Dermis microvascular lymphatic vessel endothelial cell (primary cell): Measurements from ENCODE around the gene SH3RF3. TPM values are rescaled to one million over a fixed set of nuclear protein-coding genes. Genes with fewer than 3 reads are reported as not detected.
"Not testable (repeated sequence)": the region's sequence is repeated elsewhere in the genome, so short reads cannot be mapped to it uniquely, and the experiment has no call there.

Experiments used
- DNase-seq, 2 donors: peaks; one replicate each; pipeline versions ENCODE4 v3.0.0 to v3.0.0-alpha.2; 2010; ENCODE audit warnings: low read depth in 2 of 2
- total RNA-seq: library from RNA; depleted of rRNA; stranded (reverse); fragments of >200 nt; gene quantifications from 2 replicates; pipeline ENCODE4 v1.2.1, GENCODE V29; 2014

The SH3RF3 gene
- 4.5 and 8.9 TPM in 2 replicates for total RNA-seq

DNA sequence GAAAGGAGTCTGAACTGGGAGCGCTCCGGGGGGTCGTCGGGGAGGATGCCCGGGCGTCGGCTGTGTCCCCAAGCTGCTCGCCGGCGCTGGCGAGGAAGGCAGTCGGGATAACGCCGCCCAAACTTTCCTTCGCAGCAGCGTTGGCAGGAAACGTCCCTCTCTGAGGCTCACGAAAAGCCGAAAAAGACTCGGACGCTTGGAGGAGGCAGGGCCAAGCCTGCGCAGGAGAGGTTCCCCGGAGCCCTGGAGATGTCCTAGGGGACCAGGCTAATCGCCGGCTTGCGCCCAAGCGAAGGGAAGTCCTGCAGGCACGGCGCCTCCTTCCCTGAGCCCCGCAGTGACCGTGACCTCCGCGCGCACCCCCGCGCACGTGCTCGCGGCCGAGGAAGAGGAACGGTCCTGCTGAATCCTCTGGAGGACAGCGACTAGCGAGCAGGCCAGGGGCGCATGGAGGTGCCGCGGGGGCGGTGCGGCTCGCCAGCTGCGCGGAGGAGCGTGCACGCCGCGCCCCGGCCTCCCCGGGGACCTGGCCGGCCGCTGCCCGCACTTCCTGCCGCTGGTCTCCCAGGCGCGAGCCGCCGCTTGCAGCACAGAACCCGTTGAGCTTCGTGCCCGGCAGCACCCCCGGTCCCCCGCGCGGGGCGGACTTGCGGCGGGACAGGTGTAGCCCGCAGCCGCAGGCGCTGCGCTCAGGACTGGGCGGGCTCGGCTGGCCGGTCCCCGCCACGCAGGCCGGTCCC is at the start of gene SH3RF3:
Gene SH3RF3 (plus strand): TSS at position 590 of the 740 bp plus-strand sequence.
- DNase-seq, result peak in 1 of 2 donors; percentile 46

DNA sequence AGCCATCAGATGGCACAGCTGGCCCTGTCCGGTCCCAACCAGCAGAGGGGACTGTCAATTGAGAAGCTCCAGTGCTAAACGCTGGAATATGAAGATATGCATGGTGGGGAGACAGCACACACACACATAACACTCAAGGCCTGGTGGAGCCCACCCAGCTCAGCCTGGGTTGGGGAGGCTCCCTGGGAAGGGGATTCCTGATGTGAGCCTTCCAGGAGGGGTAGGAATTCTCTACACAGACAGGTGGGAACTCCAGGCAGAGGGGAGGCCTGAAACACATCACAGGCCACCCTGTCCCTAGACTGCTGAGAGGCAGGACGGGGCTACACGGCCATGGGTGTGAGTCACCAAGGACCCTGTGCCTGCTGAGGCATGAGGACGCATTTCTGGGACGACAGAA is 49.4 kb upstream of the SH3RF3 start:
- DNase-seq, result no peak

DNA sequence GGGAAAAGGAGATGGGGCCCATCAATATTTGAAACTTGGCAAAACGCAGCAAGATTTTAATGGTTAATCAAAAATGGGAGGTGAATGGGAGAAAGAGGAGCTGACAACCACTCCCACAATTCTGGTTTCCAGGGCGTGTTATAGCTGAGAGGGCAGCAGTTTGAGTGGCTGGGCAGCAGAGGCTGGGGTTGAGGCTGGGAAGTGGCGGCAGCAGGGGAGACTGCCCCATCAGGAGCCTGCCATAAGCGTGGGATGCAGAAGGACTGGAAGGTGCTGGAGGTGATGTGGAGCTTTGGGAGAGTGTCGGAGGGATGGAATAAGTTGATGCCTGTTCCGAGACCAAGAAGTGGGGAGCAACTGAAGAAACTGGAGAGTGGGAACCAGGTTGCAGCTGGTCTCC is 48.9 kb upstream of the SH3RF3 start:
- no peak for DNase-seq

DNA sequence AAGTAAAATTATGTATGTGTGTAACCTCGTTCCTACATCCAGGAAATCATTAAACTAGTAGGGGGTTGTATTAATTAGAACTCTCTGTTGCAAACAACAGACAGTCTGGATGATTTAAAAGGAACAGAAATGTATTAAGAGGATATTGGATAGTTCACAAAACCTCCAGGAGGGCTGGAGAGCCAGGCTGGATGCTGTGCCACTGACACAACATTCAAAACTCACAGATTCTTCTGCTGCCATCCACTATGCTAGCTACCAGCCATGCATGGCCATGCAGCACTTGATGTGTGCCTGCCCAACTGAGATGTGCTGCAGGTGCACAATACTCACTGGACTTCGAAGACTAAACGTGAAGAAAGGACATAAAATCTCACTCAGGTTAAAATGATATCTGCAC is 48.2 kb upstream of the SH3RF3 start:
- no peak for DNase-seq

DNA sequence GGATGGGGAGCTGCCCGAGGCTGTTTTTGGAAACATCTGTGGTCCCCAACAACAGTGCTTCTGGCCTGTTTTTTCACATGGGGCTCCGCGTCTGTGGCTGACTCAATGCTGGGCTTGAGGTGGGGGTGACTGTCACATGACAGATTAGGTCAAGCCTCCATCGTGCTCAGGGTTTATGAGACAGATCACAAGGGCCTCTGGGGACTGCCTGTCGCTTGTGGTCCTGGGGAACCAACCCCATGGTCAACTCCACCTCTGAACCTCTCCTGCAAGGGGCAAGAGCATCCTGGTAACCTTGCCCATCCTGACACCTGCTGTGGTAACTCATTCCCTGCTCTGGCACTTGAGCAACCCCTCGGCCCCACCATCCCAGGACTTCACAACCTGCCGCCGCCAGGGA is 47.6 kb upstream of the SH3RF3 start:
- no peak for DNase-seq

DNA sequence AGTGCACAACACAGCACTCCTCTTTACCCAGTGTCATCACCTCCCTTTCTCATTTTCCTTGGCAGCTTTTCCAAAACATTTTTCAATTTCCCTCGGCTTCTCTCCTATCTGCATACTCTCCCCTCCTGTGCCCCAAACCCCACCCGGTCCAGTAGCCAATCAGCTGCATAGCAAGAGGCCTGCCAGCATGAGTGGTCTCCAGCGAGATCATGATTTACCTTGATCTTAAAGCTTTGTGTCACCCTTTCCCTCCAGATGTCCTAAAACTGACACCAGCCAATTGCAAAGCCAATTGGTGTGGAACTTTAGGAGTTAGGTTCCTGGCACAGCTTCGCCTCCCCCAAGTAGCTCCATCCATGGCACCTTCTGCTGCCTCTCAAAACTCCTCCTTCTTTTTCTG is 45.2 kb upstream of the SH3RF3 start:
- no peak for DNase-seq

DNA sequence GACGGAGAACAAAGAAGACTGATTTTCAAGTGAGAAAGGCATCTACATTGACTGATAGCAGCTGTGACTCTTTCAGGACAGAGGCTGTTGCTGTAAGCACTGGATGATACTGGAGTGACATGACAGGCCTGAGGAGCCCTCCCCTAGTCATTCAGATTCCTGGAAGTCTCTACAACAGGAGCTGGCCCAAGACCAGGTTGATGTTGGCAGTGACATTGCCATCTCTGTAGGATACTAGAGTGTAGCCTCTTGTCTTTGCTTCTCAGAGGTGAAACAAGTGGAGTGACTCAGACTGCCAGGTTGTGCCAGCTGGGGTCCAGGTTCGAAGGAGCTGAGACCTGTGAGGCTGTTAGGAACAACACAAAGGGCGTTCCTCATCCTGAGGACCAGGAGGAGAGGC is 44.7 kb upstream of the SH3RF3 start:
- no peak for DNase-seq

DNA sequence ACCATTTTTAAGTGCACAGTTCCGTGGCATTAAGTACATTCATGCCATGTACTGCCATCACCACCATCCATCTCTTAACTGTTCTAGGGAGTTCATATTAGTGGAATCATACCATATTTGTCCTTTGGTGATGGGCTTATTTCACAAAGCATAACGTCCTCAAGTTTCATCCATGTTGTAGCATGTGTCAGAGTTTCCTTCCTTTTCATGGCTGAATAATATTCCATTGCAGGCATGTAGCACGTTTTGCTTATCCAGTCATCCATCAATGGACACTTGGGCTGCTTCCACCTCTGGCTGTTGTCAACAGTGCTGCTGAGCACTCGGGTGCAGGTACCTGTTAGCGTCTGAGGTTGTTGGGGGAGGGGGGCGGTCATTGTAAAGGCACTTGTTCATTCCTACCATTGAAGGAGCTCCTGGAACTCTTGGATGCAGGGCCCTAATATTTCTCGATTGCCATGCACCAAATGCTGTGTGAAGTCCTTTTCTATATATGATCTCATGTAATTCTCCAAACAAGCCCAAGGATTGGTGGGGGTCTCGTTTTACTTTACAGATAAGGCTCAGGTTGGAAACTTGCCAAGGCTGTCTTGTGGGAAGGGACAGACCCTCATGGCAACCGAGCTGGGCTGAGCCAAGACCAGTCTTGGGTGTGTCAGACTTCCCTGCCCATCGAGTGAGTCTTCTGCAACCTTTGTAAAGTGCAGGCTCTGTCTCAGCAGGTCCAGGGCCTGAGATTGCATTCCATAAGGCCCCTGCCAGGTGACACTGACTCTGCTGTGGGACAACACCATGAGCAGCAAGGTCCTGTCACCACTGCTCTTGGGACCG is 42.9 kb upstream of the SH3RF3 start:
- no peak for DNase-seq

DNA sequence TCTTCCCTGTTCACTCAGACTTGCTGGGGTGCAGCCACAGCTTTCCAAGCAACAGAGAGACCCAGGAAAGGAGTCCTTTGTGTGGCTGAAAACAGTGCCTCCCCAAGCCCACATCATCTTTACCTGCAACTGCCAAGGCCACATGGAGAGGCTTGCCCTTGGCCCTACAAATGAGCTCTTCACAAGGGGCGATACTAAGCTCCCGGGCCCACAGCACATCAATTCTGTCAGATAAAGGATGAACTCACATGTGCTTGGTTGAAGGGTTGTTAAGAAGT is 42.3 kb upstream of the SH3RF3 start:
- DNase-seq, result no peak

DNA sequence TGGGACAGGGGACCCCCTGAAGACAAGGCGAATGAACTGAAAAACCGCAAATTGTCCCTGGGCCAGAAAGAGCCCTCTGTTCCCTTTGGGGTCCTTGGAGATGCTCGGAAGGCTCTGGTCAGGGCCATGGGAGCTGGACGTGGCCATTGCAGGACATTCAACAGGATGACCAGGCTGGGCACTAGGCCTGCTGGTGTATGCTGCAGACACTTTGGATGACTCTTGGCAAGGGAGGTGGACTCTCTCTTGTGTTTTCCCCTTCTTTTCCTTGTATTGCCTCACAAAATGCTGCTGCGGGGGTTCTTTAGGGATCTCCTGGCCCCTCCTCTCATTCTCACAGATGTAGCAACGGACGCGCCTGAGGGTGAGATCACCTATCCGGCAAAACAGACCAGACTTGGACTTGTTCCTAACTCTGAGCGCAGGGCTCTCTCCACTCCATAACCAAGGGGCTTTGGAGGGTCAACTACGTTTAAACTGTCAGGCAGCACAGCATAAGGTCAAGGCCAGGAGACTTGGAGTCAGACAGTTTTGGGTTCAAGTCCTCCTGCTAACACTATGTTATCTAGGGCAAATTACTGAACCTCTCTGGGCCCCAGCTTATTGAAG is 41.8 kb upstream of the SH3RF3 start:
- DNase-seq, result peak; percentile 72 to 93

DNA sequence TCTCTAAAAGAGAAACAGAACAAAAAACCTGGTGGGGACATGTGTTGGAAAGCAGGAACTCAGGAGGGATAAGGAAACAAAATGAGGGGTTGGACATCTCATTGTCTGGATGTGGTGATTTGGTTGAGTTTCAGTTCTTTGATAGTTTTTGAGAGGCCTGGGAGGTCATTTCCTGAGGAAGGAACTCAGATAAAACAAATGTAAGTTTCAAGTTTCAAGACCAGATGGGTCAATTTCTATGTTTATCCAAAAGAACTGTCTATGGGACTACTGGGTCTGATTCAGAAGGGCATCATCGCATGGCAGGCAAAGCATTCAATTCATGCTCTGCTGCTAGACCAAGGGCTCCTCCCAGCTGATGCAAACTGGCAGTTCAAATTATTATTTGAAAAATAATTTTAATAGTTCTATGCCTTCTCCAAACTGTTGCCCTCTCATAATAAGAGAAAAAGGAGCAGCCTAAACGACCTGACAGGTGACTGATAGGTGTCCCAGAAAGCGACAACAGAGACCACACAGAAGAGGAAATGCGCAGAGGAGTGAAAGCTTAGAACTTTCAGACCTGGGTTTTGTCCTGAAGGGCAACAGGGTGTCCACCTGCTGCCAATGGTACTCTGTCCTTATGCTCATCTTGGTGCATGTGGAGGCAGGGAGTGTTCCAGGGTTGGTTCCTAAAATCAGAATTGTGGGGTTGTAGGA is 39.3 kb upstream of the SH3RF3 start:
- peak; percentile 82 to 92 for DNase-seq

DNA sequence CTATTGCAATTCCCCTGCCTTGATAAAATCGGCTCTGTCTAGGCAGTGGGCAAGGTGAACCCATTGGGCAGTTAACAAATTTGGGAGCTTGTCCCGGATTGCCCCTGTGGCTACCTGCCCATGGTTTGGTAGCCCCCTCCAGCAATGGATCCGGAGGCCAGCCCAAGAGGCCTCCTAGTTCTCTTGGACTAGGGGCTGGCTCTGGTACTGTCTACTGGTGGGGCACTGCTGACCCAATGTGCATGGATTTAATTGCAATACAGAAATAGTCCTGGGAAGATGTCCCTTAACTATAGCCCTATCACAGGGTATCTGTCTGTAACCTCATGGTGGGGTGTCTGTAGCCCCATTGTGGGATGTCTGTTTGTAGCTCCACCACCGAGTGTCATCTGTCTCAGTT is 37.5 kb upstream of the SH3RF3 start:
- no peak for DNase-seq

DNA sequence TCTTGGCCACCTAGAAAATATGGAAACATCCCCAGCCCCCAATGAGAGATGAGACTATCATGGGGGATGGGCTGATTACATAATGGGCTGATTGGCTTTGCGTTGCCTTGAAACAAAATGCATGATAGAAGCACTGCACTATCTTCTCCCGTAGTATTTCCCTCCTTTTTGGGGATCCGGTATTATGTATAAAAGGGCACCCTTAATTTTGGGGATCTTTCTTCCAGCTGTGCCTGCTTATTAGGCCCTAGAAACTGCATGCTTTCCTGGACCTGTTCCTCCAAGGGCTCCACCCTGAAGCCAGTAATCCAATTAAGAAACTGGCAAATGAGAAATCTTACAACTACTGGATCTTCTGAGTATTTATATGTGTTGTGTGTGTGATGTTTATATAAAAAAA is 34.9 kb upstream of the SH3RF3 start:
- DNase-seq, result no peak

DNA sequence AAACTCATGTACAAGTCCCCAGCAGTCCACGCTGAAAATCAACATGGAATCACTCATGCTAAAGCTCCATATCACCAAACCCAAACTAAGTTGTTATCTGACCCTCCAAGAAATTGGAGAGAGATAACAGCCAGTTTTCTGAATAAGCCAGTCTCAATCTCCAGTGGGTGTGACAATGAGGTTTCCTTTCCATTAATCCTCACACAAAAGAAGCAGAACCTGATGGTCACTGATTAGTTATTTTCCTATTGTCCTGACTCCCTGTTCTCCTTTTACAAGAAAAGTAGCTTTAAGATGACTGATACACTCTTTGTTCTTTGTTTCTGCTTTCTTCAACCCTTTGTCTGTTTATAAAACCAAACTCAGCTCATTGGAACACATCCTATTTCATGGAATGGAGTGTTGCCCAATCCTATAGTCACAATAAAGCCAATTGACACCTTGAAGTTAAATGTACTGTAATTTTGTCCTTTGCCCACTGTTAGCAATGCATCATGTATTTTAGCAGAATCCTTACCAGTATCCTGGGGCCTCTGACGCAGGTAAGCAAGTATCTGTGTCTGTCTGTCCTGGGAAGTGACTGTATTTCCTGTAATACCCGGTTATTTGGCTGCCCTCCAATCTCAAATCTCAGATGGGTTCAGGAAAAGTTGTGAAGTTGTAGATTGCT is 30.6 kb upstream of the SH3RF3 start:
- peak; percentile 67 to 89 for DNase-seq

DNA sequence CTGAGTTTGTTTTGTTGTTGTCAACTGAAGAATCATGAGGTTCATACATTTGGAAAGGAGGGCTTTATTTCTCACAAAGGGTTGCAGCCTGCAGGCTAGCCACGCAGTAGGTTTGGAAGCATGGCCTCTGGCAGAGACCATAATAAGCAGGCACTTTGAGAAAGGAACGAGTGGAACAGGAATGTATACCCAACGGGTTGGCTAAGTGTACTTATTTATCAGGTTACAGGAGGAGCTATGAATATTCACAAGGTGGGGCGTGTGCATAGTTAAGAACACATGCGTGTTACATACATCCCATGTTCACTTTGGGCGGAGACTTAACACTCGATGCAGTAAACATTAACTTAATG is 30.1 kb upstream of the SH3RF3 start:
- no peak for DNase-seq

DNA sequence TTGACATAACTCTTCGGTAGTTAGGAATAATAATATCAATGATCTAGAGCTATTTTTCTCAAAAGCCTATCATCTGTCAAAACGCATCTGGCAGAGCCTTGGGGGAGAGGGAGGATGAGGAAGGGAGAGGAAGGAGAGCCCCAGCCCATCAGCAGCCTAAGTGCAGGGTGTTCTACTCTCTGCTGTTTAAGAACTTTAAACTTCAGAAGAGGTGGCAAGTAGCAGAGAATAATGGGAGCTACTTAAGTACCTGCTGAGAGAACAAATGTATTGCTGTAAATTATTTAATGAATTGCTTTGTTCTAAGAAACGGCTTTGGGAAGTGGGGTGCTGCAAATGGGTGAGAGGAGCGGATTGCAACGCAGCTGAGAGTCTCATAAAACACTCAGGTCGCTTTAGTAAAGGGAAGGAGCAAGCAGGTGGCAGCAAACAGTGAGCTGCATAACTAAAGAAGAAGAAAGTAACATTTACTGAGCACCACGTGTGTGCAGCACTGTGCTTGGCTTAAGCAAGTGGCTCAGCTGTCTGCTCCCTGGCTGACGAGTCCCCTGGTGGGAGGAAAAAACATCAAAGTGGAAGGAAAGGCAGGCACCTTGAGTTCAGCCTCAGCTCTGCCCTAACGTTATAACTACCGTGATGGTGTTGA is 26.3 kb upstream of the SH3RF3 start:
- peak in 1 of 2 donors; percentile 22 for DNase-seq

DNA sequence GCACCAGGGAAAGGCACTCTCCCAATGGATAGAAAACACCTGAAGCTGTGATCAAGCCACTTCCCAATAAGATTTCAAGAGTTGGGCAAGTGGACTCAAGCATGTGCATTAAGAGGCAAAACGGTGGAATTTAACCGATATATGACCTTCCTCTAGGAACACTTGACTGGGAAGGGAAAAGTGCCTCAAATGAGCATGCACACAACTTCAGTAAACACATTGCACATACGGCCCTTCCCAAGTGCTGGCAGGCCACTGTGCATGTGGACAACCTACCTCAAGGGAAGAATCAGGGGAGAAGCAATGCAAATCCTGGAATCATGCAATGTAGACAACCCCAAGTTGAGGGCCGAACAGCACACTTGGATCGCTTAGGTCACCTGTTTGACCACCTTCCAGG is 23.9 kb upstream of the SH3RF3 start:
- DNase-seq, result no peak

DNA sequence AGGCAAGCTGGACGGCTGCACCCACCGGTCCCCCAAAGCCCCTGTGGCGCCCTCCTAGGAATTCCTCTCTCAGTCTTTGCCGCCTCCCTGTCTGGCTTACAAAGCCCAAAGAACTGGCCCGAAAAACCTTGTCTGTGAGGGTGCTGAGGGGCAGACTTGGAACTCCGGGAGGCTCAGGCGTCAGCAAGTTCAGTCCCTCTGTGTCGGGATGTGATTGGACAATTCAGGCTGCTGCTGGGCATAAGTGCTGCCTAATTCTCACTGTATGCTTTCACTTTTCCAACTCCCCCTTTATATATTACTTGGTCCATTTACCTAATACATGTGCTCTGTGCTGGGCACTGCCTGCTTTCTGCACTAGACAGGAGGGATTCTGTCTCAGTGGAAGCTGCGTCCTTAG is 20.3 kb upstream of the SH3RF3 start:
- no peak for DNase-seq

DNA sequence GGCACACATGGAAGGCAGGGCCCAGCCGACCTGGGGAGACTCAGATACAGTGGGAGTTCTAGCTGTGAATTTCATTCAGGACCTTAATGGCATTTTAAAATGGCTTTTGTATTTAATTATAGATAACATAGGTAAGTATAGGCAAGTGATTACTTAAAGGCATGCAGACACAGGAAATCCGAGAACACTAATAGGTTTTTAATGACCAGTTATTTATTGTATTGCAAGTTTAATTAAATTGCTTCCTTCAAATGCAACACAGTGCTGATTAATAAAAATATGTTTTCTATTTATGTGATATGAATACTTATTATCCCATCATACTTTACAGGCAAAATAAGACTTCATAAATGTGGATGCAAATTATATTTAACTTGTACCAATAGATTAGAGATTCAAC is 19.7 kb upstream of the SH3RF3 start:
- no peak for DNase-seq

DNA sequence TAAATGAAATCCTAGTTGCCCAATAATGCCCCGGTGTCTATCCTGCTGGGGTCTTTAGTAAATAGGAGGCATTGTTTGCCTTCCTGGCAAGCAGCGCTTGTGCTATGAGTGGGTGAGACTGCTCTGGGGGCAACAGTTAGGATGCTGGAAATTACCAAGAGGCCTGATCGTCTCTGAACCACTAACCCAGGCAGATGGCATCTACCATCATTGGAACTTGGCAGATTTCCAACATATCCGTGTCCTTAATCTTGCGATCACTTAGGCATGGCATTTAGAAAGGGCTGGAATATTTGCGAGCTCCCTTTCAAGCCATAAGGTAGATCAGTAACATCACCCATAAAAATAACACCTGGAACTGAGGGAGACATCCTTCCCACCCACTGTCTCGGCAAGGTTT is 18.8 kb upstream of the SH3RF3 start:
- DNase-seq, result no peak

DNA sequence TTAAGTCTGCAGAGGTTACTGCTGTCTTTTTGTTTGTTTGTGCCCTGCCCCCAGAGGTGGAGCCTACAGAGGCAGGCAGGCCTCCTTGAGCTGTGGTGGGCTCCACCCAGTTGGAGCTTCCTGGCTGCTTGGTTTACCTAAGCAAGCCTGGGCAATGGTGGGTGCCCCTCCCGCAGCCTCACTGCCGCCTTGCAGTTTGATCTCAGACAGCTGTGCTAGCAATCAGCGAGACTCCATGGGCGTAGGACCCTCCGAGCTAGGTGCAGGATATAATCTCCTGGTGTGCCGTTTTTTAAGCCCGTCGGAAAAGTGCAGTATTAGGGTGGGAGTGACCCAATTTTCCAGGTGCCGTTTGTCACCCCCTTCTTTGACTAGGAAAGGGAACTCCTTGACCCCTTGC is 11.8 kb upstream of the SH3RF3 start:
- not testable (repeated sequence) for DNase-seq
